ENCODE data around the gene DDX10. TPM values are rescaled to one million over a fixed set of nuclear protein-coding genes. Genes with fewer than 3 reads are reported as not detected.

DDX10 gene
- polyA plus RNA-seq, 1 donor = 20.7 TPM

GRCh38 chr11:108871867-108872266 is 207.0 kb downstream of the DDX10 start:
- no peak for DNase-seq (ENCODE audit: low read depth)

GRCh38 chr11:108872781-108873291 is 208.0 kb downstream of the DDX10 start:
- DNase-seq (ENCODE audit: low read depth) = no peak

GRCh38 chr11:108873310-108873709 is 208.4 kb downstream of the DDX10 start:
- DNase-seq (ENCODE audit: low read depth) = no peak

GRCh38 chr11:108873941-108874340 is 209.1 kb downstream of the DDX10 start:
- DNase-seq (ENCODE audit: low read depth) = no peak

- no peak for DNase-seq (ENCODE audit: low read depth)
Observed at GRCh38 chr11:108875134-108875533, 210.3 kb downstream of the DDX10 start.

GRCh38 chr11:108877178-108877577 is 212.3 kb downstream of the DDX10 start:
- no peak for DNase-seq (ENCODE audit: low read depth)

- no peak for DNase-seq (ENCODE audit: low read depth)
Observed at GRCh38 chr11:108880510-108880909, 215.6 kb downstream of the DDX10 start.

GRCh38 chr11:108881131-108881530 is 216.3 kb downstream of the DDX10 start:
- no peak for DNase-seq (ENCODE audit: low read depth)

GRCh38 chr11:108882211-108882831 is 217.5 kb downstream of the DDX10 start:
- no peak for DNase-seq (ENCODE audit: low read depth)

GRCh38 chr11:108886005-108886659 is 221.3 kb downstream of the DDX10 start:
- no peak for DNase-seq (ENCODE audit: low read depth)

- no peak for DNase-seq (ENCODE audit: low read depth)
Observed at GRCh38 chr11:108886660-108887009, 221.8 kb downstream of the DDX10 start.

- no peak for DNase-seq (ENCODE audit: low read depth)
Observed at GRCh38 chr11:108887436-108888238, 222.8 kb downstream of the DDX10 start.

- DNase-seq (ENCODE audit: low read depth) = peak; percentile 8
Observed at GRCh38 chr11:108890482-108891105, 225.7 kb downstream of the DDX10 start.

- DNase-seq (ENCODE audit: low read depth) = no peak
Observed at GRCh38 chr11:108891143-108891542, 226.3 kb downstream of the DDX10 start.

- no peak for DNase-seq (ENCODE audit: low read depth)
Observed at GRCh38 chr11:108891909-108892511, 227.1 kb downstream of the DDX10 start.

GRCh38 chr11:108895579-108896480 is 231.0 kb downstream of the DDX10 start:
- no peak for DNase-seq (ENCODE audit: low read depth)

GRCh38 chr11:108897071-108897481 is 232.2 kb downstream of the DDX10 start:
- DNase-seq (ENCODE audit: low read depth) = no peak

GRCh38 chr11:108897916-108898315 is 233.0 kb downstream of the DDX10 start:
- no peak for DNase-seq (ENCODE audit: low read depth)

GRCh38 chr11:108901359-108901758 is 236.5 kb downstream of the DDX10 start:
- no peak for DNase-seq (ENCODE audit: low read depth)

GRCh38 chr11:108902027-108902469 is 237.2 kb downstream of the DDX10 start:
- no peak for DNase-seq (ENCODE audit: low read depth)

- no peak for DNase-seq (ENCODE audit: low read depth)
Observed at GRCh38 chr11:108904480-108904879, 239.6 kb downstream of the DDX10 start.
